IPS-15b (cell line): ENCODE measurements around the gene ELMO3.

Experiments used
- H3K27me3 ChIP-seq: one replicate; pipeline ENCODE4 v1.6.1; 2013; ENCODE audit warnings: low read length; ENCODE audit not compliant: control insufficient read depth, insufficient read depth
- H3K36me3 ChIP-seq: one replicate; pipeline ENCODE4 v1.6.1; 2013; ENCODE audit warnings: low read length; ENCODE audit not compliant: control insufficient read depth, insufficient read depth
- H3K4me1 ChIP-seq: one replicate; pipeline ENCODE4 v1.6.1; 2013; ENCODE audit warnings: mild to moderate bottlenecking, low read length; ENCODE audit not compliant: control insufficient read depth, insufficient read depth
- H3K4me3 ChIP-seq: one replicate; pipeline ENCODE4 v1.5.1; 2013; ENCODE audit warnings: low read depth, low read length
- H3K9ac ChIP-seq: one replicate; pipeline ENCODE4 v1.6.1; 2013; ENCODE audit warnings: low read depth, mild to moderate bottlenecking, low read length
- H3K9me3 ChIP-seq: one replicate; pipeline ENCODE4 v1.6.1; 2013; ENCODE audit warnings: mild to moderate bottlenecking, low read length; ENCODE audit not compliant: control insufficient read depth, insufficient read depth

The ELMO3 gene

GRCh38 chr16:67185651-67186134 is 13.2 kb upstream of the ELMO3 start:
- no peak overlapping the region for H3K4me3 ChIP-seq

DNA sequence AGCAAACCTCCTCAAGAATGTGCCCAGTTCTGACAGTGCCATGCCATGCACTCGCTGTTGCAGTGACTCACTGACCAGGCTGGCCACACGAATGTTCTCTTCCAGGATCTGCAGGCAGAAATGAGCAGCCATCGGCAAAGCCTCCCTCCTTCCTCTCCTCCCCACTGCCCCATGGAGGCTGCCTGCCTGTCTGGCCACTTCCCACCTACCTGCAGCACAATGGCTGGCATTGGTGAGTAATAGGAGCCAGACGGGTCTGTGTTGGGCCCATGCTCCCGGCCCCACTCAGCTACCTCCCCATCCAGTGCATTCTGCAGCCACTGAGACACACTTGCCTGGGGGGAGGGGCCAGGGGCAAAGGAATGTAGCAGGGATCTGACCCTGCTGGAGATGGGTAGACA is 12.4 kb upstream of the ELMO3 start:
- H3K4me3 ChIP-seq, result no peak overlapping the region
- H3K9ac ChIP-seq, result no peak overlapping the region
- H3K36me3 ChIP-seq, result no peaks in the 10 kb centered on the region
- no peaks in the 10 kb centered on the region for H3K9me3 ChIP-seq
- H3K27me3 ChIP-seq, result peaks cover 24% of the 10 kb centered on the region
- no peaks in the 10 kb centered on the region for H3K4me1 ChIP-seq

More at GRCh38 chr16:67185651-67186134, 13.2 kb upstream of the ELMO3 start:
- H3K27me3 ChIP-seq, result peaks cover 24% of the 10 kb centered on the region
- H3K9ac ChIP-seq, result no peak overlapping the region
- H3K4me1 ChIP-seq, result no peaks in the 10 kb centered on the region
- no peaks in the 10 kb centered on the region for H3K9me3 ChIP-seq
- no peaks in the 10 kb centered on the region for H3K36me3 ChIP-seq

DNA sequence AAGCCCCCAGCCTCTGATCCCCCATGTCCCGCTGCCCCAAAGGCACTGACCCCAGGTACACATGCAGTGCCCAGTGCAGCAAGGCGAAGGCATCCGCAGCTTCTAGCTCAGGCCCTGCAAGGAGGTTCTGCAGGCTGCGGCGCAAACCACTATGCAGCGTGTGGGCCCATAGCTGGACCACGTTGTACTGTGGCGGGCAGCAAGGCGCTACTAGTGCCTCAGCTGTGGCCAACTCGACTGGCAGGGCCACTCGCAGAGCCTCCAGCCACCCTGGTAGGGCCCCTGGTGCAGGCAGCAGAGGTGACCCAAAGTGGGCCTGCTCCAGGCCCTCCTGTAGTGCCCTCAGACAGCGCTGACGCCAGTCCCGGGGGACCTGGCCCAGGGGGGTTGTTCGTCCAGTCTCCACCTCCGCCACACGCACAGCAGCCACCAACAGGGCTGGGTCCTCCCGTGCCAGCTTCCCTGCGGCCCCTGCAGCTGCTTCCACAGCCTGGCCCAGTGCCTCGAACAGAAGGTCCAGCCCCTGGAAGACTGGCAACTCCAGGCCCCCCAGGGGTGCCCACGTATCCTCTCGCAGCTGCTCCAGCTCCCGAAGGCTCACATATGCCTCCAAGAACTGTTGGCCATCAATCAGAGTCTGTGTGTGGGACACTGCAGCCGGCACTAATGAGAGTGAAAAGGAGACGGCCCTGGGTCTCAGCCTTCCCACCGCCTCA is 11.6 kb upstream of the ELMO3 start:
- H3K4me1 ChIP-seq, result no peaks in the 10 kb centered on the region
- no peak overlapping the region for H3K9ac ChIP-seq
- H3K27me3 ChIP-seq, result peaks cover 24% of the 10 kb centered on the region
- no peaks in the 10 kb centered on the region for H3K36me3 ChIP-seq
- H3K9me3 ChIP-seq, result no peaks in the 10 kb centered on the region
- H3K4me3 ChIP-seq, result no peak overlapping the region

GRCh38 chr16:67188323-67188722 is 10.6 kb upstream of the ELMO3 start:
- Histone ChIP-seq H3K27me3 (peaks cover 24% of the 10 kb centered on the region), H3K36me3 (peaks cover 4% of the 10 kb centered on the region), H3K9ac (no peak overlapping the region), H3K4me3 (no peak overlapping the region), H3K4me1 (peaks cover 3% of the 10 kb centered on the region), H3K9me3 (no peaks in the 10 kb centered on the region)

- Histone ChIP-seq H3K9me3 (no peaks in the 10 kb centered on the region), H3K4me1 (peaks cover 3% of the 10 kb centered on the region), H3K36me3 (peaks cover 9% of the 10 kb centered on the region), H3K4me3 (no peak overlapping the region), H3K27me3 (peaks cover 24% of the 10 kb centered on the region), H3K9ac (no peak overlapping the region)
Measured at GRCh38 chr16:67188798-67189197, 10.1 kb upstream of the ELMO3 start.

- H3K9me3 ChIP-seq, result no peaks in the 10 kb centered on the region
- H3K27me3 ChIP-seq, result peaks cover 17% of the 10 kb centered on the region
- no peak within 1 kb of the TSS for H3K9ac ChIP-seq
- H3K4me3 ChIP-seq, result peak within 1 kb of the TSS; percentile 30
- H3K4me1 ChIP-seq, result peaks cover 3% of the 10 kb centered on the region
- H3K36me3 ChIP-seq, result peaks cover 20% of the 10 kb centered on the region
Measured at GRCh38 chr16:67190041-67190440, 8.9 kb upstream of the ELMO3 start, which contains the start of gene EXOC3L1. EXOC3L1 (minus strand) TSS chr16:67190136; CDS start chr16:67189676, 460 bp downstream.

DNA sequence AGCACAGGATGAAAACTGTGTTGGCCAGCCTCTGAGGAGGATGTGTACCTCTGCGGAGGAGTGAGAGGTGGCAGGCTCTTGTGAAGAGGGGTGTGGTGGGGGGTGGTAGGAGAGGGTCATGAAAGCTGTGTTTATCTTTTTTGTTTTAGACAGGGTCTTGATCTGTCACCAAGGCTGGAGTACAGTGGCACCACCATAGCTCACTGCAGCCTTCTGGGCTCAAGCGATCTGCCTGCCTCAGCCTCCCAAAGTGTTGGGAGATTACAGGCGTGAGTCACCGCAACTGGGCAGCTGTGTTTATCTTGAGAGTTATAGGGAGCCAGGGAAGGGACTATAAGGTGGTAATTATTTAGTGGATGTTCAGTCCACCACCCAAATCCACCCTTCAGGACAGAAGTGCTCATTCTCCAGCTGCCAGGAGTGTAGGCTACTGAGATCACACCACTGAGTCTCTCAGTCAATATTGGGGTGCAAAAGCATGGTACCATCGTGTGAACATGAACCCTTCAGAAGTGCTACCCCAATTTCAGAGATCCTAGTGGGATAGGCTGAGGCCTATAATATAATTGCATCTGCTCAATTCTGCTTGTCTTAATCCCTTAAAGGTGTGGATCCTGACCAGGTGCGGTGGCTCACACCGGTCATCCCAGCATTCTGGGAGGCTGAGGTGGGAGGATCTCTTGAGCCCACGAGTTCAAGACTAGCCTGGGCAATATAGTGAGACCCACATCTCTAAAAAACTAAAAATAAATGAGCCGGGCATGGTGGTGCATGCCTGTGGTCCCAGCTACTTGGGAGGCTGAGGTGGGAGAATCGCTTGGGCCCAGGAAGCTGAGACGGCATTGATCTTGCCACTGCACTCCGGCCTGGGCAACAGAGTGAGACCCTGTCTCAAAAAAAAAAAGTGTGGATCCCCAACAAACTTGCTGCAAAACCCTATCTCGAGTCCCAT is 8.2 kb upstream of the ELMO3 start:
- Histone ChIP-seq H3K4me3 (no peak overlapping the region), H3K36me3 (peaks cover 27% of the 10 kb centered on the region), H3K27me3 (peaks cover 12% of the 10 kb centered on the region), H3K9ac (no peak overlapping the region), H3K4me1 (peaks cover 3% of the 10 kb centered on the region), H3K9me3 (no peaks in the 10 kb centered on the region)

DNA sequence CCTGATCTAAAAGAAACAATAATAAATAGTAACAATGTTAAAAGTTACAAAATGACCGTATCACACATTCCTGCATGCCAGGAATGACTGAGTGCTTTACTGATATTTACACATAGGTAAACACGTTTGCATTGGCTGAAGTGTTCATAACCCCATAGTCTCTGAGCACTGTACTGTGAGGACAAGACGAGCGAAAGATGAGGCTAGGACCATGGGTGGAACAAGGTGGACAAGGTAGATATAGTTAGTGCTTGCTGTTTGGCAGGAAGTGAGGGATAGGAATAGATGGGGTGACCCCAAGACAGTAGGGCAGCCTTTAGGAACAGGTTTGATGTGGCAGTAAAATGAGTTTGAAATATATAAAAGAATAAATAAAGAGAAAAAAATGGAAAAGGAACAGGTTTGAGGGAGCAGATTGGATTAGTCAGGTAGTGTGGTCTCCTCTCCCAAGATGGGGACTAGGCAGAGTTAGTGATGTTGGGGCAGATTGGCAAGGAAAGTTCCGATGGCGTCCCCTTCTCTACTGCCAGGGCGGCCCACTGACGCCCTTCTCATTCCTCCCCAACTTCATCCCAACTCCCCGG is 7.4 kb upstream of the ELMO3 start:
- H3K4me1 ChIP-seq, result peaks cover 3% of the 10 kb centered on the region
- peak overlapping the region; percentile 97 for H3K4me3 ChIP-seq
- H3K9me3 ChIP-seq, result no peaks in the 10 kb centered on the region
- H3K27me3 ChIP-seq, result peaks cover 4% of the 10 kb centered on the region
- H3K9ac ChIP-seq, result no peak overlapping the region
- peaks cover 34% of the 10 kb centered on the region for H3K36me3 ChIP-seq

- Histone ChIP-seq H3K9ac (peak within 1 kb of the TSS; percentile 79), H3K9me3 (no peaks in the 10 kb centered on the region), H3K4me3 (peak within 1 kb of the TSS; percentile 97), H3K27me3 (no peaks in the 10 kb centered on the region), H3K4me1 (peaks cover 3% of the 10 kb centered on the region), H3K36me3 (peaks cover 41% of the 10 kb centered on the region)
Measured at GRCh38 chr16:67191995-67192681, 6.8 kb upstream of the ELMO3 start, which contains the start of gene E2F4. E2F4 (plus strand) TSS chr16:67192155; CDS start chr16:67192228, 73 bp downstream.

DNA sequence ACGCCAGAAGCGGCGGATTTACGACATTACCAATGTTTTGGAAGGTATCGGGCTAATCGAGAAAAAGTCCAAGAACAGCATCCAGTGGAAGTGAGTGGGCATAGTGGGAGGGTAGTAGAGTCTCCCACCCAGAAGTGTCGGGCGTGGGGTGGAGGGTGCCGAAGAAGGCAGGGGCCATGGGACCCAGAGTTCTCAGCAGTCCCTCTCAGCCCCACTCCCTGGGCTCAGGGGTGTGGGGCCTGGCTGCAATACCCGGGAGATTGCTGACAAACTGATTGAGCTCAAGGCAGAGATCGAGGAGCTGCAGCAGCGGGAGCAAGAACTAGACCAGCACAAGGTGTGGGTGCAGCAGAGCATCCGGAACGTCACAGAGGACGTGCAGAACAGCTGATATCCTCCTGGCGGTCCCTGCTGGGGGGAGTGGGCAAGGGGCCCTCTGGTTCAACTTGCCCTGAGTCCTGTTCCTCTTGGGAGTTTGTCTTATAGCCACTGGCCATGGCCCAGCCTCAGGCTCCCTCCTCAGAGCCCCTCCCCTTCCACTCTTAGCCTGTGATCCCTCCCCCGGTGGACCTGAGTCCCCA is 6.1 kb upstream of the ELMO3 start:
- H3K27me3 ChIP-seq, result no peaks in the 10 kb centered on the region
- peak overlapping the region; percentile 97 for H3K4me3 ChIP-seq
- peaks cover 3% of the 10 kb centered on the region for H3K4me1 ChIP-seq
- H3K9ac ChIP-seq, result peak overlapping the region; percentile 79
- peaks cover 47% of the 10 kb centered on the region for H3K36me3 ChIP-seq
- H3K9me3 ChIP-seq, result no peaks in the 10 kb centered on the region

DNA sequence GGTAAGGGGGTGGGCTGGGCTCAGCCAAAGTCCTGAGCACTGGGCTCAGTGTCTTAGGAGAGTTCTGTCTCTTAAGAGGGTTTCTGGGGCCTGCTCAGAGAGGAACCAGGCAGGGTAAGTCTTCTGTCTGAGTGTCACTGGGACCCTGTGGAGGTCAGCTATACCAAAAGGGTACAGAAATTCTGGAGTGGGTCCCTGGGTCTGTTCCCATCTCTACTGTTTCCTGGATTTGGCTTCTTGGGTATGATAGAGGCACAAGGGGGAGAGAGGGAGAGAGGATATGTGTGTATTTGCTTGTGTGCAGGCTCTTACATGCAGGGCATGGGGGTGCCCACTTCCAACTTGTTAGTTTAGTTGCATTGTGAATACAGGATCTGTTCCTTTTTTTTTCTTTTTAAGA is 5.4 kb upstream of the ELMO3 start:
- Histone ChIP-seq H3K4me1 (peaks cover 3% of the 10 kb centered on the region), H3K27me3 (no peaks in the 10 kb centered on the region), H3K36me3 (peaks cover 53% of the 10 kb centered on the region), H3K9me3 (no peaks in the 10 kb centered on the region), H3K9ac (no peak overlapping the region), H3K4me3 (peak overlapping the region; percentile 97)
